Ovary (tissue), 3 donors: Measurements from ENCODE around the gene TBPL1.

Experiments used
- CTCF ChIP-seq, 3 donors: fragments of 450-650 bp in 2 of 3; fragments of 200-600 bp in 1 of 3; IDR thresholded peaks; one replicate each; pipeline versions ENCODE4 v1.5.1 to v1.8.0; 2016 to 2022; ENCODE audit warnings: antibody characterized with exemption in 3 of 3, mild to moderate bottlenecking in 1 of 3
- EP300 ChIP-seq: sonication (generic); formaldehyde crosslinking; IDR thresholded peaks from one replicate; pipeline ENCODE4 v1.6.1; 2017; ENCODE audit warnings: antibody characterized with exemption
- POLR2A ChIP-seq: fragments of 450-650 bp; IDR thresholded peaks from one replicate; pipeline ENCODE4 v1.6.1; 2017; ENCODE audit warnings: antibody characterized with exemption, mild to moderate bottlenecking, moderate library complexity
- donor health status: DM: no; HTN: no; CAD: no.

- TF ChIP-seq CTCF (IDR thresholded peaks at IDR 0.05) (no peak), POLR2A (no peak), EP300 (no peak)
These were observed 81.5 kb downstream of the TBPL1 start for GRCh38 chr6:134034478-134034877.
